ENCODE data around the gene FOXL1. TPM values are rescaled to one million over a fixed set of nuclear protein-coding genes. Genes with fewer than 3 reads are reported as not detected.
A peak's percentile ranks its signal among the peaks of the same experiment; 100 is the strongest.

FOXL1 gene
- total and polyA plus RNA-seq, 4 donors = 0.41 to 2.5 (median 1.4) TPM

- Histone ChIP-seq H3K4me3 (no peak overlapping the region), H3K4me1 (ENCODE audit: control insufficient read depth in 5 of 5, insufficient read depth in 5 of 5, low read length in 5 of 5) (peaks cover 0 to 10% (median 4%) of the 10 kb centered on the region in 5 donors), H3K27ac (ENCODE audit: low read depth in 1 of 2, low read length in 1 of 2) (no peak overlapping the region), H3K36me3 (ENCODE audit: control insufficient read depth in 4 of 4, insufficient read depth in 4 of 4, low read length in 4 of 4) (no peaks in the 10 kb centered on the region), H3K9me3 (ENCODE audit: control insufficient read depth in 4 of 4, insufficient read depth in 3 of 4, low read length in 3 of 4) (peaks cover 0 to 2% (median 0%) of the 10 kb centered on the region in 4 donors), H3K9ac (ENCODE audit: insufficient read depth in 1 of 2, low read length in 2 of 2) (peak overlapping the region; percentile 16 to 50), H3K27me3 (ENCODE audit: control insufficient read depth in 3 of 3, insufficient read depth in 3 of 3, low read length in 2 of 3) (peaks cover 9 to 35% (median 32%) of the 10 kb centered on the region in 3 donors)
- 1% methylated on average over 41 of the region's 41 CpGs for WGBS, 2 donors
- DNase-seq (peak; percentile 91 to 94 (median 93)), ATAC-seq (ENCODE audit: insufficient read depth, low FRiP score) (peak; percentile 97)
- TF ChIP-seq, protein P1, sequence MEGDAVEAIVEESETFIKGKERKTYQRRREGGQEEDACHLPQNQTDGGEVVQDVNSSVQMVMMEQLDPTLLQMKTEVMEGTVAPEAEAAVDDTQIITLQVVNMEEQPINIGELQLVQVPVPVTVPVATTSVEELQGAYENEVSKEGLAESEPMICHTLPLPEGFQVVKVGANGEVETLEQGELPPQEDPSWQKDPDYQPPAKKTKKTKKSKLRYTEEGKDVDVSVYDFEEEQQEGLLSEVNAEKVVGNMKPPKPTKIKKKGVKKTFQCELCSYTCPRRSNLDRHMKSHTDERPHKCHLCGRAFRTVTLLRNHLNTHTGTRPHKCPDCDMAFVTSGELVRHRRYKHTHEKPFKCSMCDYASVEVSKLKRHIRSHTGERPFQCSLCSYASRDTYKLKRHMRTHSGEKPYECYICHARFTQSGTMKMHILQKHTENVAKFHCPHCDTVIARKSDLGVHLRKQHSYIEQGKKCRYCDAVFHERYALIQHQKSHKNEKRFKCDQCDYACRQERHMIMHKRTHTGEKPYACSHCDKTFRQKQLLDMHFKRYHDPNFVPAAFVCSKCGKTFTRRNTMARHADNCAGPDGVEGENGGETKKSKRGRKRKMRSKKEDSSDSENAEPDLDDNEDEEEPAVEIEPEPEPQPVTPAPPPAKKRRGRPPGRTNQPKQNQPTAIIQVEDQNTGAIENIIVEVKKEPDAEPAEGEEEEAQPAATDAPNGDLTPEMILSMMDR (IDR thresholded peaks at IDR 0.05; ENCODE audit: control extremely low read depth, extremely low read depth) = peak; percentile 100
These were observed 14.6 kb upstream of the FOXL1 start for GRCh38 chr16:86563469-86564345.

DNA sequence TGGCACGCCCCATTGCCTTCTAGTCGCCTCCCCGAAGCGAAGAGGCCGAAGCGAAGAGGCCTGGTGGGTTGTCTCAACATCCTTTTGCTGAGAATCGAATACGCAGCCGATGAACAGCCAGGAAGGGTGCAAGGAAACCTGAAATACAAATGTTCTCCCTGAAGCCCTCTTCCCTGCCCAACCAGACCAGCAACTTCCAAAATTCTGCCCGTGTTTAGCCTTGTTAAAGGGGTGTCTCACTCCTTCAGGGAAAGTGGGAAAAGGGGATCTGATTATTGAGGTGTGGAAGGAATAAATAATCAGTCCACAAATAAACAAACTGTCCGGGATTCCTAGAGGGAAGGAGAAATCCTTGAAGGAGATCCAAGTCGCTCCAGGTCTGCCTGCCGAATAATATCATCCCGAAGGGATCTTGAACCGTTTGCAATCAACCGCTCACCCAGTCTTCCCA, 13.1 kb upstream of the FOXL1 start:
- H3K9ac ChIP-seq (ENCODE audit: insufficient read depth in 1 of 2, low read length in 2 of 2) = no peak overlapping the region
- ATAC-seq (ENCODE audit: insufficient read depth, low FRiP score) (no peak), DNase-seq (no peak)
- WGBS, 2 donors = 36 to 37% methylated on average over 16 of the region's 16 CpGs
- H3K4me3 ChIP-seq = no peak overlapping the region
- no peaks in the 10 kb centered on the region for H3K36me3 ChIP-seq (ENCODE audit: control insufficient read depth in 4 of 4, insufficient read depth in 4 of 4, low read length in 4 of 4)
- TF ChIP-seq, protein P1 (IDR thresholded peaks at IDR 0.05; ENCODE audit: control extremely low read depth, extremely low read depth) = no peak
- H3K27me3 ChIP-seq (ENCODE audit: control insufficient read depth in 3 of 3, insufficient read depth in 3 of 3, low read length in 2 of 3) = peaks cover 9 to 50% (median 47%) of the 10 kb centered on the region in 3 donors
- peaks cover 0 to 10% (median 4%) of the 10 kb centered on the region in 5 donors for H3K4me1 ChIP-seq (ENCODE audit: control insufficient read depth in 5 of 5, insufficient read depth in 5 of 5, low read length in 5 of 5)
- no peak overlapping the region for H3K27ac ChIP-seq (ENCODE audit: low read depth in 1 of 2, low read length in 1 of 2)
- peaks cover 0 to 2% (median 0%) of the 10 kb centered on the region in 4 donors for H3K9me3 ChIP-seq (ENCODE audit: control insufficient read depth in 4 of 4, insufficient read depth in 3 of 4, low read length in 3 of 4)

- Histone ChIP-seq H3K4me3 (no peak overlapping the region), H3K27me3 (ENCODE audit: control insufficient read depth in 3 of 3, insufficient read depth in 3 of 3, low read length in 2 of 3) (peaks cover 9 to 56% (median 52%) of the 10 kb centered on the region in 3 donors), H3K36me3 (ENCODE audit: control insufficient read depth in 4 of 4, insufficient read depth in 4 of 4, low read length in 4 of 4) (no peaks in the 10 kb centered on the region), H3K4me1 (ENCODE audit: control insufficient read depth in 5 of 5, insufficient read depth in 5 of 5, low read length in 5 of 5) (peaks cover 0 to 10% (median 4%) of the 10 kb centered on the region in 5 donors), H3K9ac (ENCODE audit: insufficient read depth in 1 of 2, low read length in 2 of 2) (no peak overlapping the region), H3K9me3 (ENCODE audit: control insufficient read depth in 4 of 4, insufficient read depth in 3 of 4, low read length in 3 of 4) (peaks cover 0 to 2% (median 0%) of the 10 kb centered on the region in 4 donors), H3K27ac (ENCODE audit: low read depth in 1 of 2, low read length in 1 of 2) (no peak overlapping the region)
- TF ChIP-seq, protein P1 (IDR thresholded peaks at IDR 0.05; ENCODE audit: control extremely low read depth, extremely low read depth) = no peak
- no peak for DNase-seq
- 7% methylated on average over 53 of the region's 53 CpGs for WGBS, 2 donors
- no peak for ATAC-seq (ENCODE audit: insufficient read depth, low FRiP score)
These were observed 12.5 kb upstream of the FOXL1 start for GRCh38 chr16:86565644-86566511.

Data from lung (tissue), 12 donors.